Measurements from ENCODE around the gene INO80B. TPM values are rescaled to one million over a fixed set of nuclear protein-coding genes. Genes with fewer than 3 reads are reported as not detected.

The INO80B gene
- 100 to 1,000 TPM in 1 of 9 donors, 10 to 100 TPM in 8; 13.6 to 108 (median 35.4) TPM for total RNA-seq
- polyA plus RNA-seq, result 100 to 1,000 TPM in 2 of 3 donors, 10 to 100 TPM in 1; 40.5 to 133 (median 124) TPM
- long read RNA-seq, donor 1, transcript INO80B-201 (5 exons, 1,261 nt), result major isoform, 9 of 12 reads
- long read RNA-seq, donor 1, partial matches to known transcripts, result 0 of 12 reads
- long read RNA-seq, donor 1, other reads (novel, unspliced or antisense), result 0 of 12 reads
- long read RNA-seq, donor 2, partial matches to known transcripts, result 0 of 4 reads
- long read RNA-seq, donor 2, other reads (novel, unspliced or antisense), result 0 of 4 reads
- long read RNA-seq, donor 3, transcript INO80B-201 (5 exons, 1,261 nt), result major isoform, 7 of 8 reads
- long read RNA-seq, donor 3, partial matches to known transcripts, result 0 of 8 reads
- long read RNA-seq, donor 3, other reads (novel, unspliced or antisense), result 0 of 8 reads
- long read RNA-seq, donor 4, result 0 reads
- long read RNA-seq, donor 5, transcript INO80B-201 (5 exons, 1,261 nt), result major isoform, 28 of 33 reads
- long read RNA-seq, donor 5, partial matches to known transcripts, result 1 of 33 reads
- long read RNA-seq, donor 5, other reads (novel, unspliced or antisense), result 1 of 33 reads
- long read RNA-seq, donor 6, result 0 reads
- long read RNA-seq, donor 7, partial matches to known transcripts, result 0 of 6 reads
- long read RNA-seq, donor 7, other reads (novel, unspliced or antisense), result 0 of 6 reads
- long read RNA-seq, donor 8, transcript INO80B-201 (5 exons, 1,261 nt), result major isoform, 9 of 9 reads
- long read RNA-seq, donor 8, partial matches to known transcripts, result 0 of 9 reads
- long read RNA-seq, donor 8, other reads (novel, unspliced or antisense), result 0 of 9 reads
- long read RNA-seq, donor 9, partial matches to known transcripts, result 0 of 4 reads
- long read RNA-seq, donor 9, other reads (novel, unspliced or antisense), result 0 of 4 reads
- long read RNA-seq, donor 10, partial matches to known transcripts, result 0 of 2 reads
- long read RNA-seq, donor 10, other reads (novel, unspliced or antisense), result 0 of 2 reads

DNA sequence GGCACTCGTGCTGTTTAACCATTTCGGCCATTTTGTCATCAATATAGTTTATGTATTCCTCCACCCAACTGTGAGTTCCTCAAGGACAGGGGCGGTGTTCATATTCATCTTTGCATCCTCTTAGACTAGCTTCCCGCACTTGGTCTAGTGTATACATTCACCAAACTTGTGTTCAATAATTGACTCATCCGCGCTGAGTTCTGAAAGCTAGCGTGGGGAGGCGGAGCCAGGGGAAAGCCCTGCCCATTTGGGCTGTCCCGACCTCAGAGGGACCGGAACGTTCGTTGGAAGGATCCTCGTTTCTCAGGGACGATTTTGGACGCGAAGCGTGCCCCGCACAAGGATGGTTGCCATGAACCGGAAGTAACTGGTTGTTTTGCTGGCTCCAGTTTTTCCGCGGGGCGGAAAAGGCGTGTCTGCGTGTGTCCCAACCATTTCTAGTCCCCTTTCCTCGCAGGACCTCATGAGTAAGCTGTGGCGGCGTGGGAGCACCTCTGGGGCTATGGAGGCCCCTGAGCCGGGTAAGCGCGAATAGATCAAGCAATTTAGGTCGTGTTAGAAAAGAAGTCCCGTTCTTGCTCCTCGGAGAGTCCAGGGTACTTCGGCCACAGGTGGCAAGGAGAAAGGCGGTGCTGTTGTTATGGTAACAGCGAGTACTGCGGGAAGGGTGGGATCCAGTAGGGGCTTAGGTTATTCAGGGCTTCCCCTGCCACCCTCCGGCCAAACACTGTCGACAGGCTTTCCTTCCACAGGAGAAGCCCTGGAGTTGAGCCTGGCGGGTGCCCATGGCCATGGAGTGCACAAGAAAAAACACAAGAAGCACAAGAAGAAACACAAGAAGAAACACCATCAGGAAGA, at the start of gene INO80B:
INO80B (plus strand) TSS at position 434 of the 858 bp plus-strand sequence; CDS start at position 464, 30 bp downstream.
- peak; percentile 96 to 99 (median 97) for DNase-seq
- Histone ChIP-seq H3K4me3 (peak within 1 kb of the TSS in 3 of 4 donors; percentile 33 to 62 (median 53)), H3K27me3 (no peaks in the 10 kb centered on the region), H3K9me3 (replicated peaks in 1 of 3) (no peaks in the 10 kb centered on the region), H3K27ac (peak within 1 kb of the TSS in 2 of 5 donors; percentile 11 to 41), H3K36me3 (replicated peaks in 1 of 2) (no peaks in the 10 kb centered on the region), H3K4me1 (replicated peaks in 1 of 2) (peaks cover 14 to 31% of the 10 kb centered on the region in 2 donors)
- intact Hi-C loops (cut with DNase I), result no loop called here
- TF ChIP-seq, protein P1, sequence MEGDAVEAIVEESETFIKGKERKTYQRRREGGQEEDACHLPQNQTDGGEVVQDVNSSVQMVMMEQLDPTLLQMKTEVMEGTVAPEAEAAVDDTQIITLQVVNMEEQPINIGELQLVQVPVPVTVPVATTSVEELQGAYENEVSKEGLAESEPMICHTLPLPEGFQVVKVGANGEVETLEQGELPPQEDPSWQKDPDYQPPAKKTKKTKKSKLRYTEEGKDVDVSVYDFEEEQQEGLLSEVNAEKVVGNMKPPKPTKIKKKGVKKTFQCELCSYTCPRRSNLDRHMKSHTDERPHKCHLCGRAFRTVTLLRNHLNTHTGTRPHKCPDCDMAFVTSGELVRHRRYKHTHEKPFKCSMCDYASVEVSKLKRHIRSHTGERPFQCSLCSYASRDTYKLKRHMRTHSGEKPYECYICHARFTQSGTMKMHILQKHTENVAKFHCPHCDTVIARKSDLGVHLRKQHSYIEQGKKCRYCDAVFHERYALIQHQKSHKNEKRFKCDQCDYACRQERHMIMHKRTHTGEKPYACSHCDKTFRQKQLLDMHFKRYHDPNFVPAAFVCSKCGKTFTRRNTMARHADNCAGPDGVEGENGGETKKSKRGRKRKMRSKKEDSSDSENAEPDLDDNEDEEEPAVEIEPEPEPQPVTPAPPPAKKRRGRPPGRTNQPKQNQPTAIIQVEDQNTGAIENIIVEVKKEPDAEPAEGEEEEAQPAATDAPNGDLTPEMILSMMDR (IDR thresholded peaks at IDR 0.05), result peak in 1 of 6 experiments; percentile 24
- peak; percentile 16 to 40 for TF ChIP-seq POLR2A (IDR thresholded peaks at IDR 0.05)
- 1 to 3% (median 1%) methylated on average over 21 to 40 of the region's 40 CpGs for WGBS, 4 donors

DNA sequence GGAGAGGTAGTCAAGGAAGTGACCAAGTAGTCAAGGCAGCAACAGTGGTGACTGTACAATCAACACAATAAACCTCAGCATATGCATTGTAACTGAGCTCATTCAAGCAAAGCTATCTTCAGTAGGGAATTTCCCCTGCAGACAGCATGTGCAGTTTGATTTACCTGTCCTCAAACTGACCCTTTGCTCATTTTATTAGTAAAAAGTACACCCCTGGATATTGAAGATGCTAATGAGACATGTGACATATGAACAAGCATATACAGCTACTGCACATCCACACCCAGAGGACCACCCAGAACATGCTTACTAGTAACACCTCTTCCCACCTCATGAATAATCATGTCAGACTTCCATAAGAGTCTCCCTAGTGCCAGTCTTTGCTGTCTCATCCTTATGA, 48.9 kb upstream of the INO80B start:
- Histone ChIP-seq H3K27me3 (no peaks in the 10 kb centered on the region), H3K4me1 (replicated peaks in 1 of 2) (no peaks in the 10 kb centered on the region), H3K27ac (no peak overlapping the region), H3K4me3 (no peak overlapping the region), H3K9me3 (replicated peaks in 1 of 3) (no peaks in the 10 kb centered on the region), H3K36me3 (replicated peaks in 1 of 2) (no peaks in the 10 kb centered on the region)
- intact Hi-C loops (cut with DNase I), result no loop called here
- no peak for DNase-seq
- no peak for TF ChIP-seq POLR2A (IDR thresholded peaks at IDR 0.05)
- TF ChIP-seq, protein P1 (IDR thresholded peaks at IDR 0.05), result no peak

DNA sequence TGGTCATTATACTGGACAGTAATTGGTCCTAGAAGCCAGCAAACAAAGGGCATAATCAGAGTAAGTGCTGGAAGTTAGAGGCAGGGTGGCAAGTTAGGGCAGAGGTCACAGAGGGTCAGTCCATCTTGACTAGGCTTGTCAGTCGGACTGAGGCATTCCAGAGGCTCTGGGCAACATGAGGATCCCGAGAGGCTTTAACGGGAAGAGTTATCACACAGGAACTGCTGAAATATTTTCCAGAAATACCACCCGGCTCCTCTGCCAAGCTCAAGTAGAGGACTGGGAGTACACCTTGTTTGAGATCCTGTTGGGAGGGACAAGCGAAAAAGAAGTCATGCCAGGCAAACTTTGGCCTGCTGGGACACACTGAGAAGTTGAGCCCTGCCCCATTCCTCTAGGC, 47.2 kb upstream of the INO80B start:
- DNase-seq, result peak in 1 of 7 donors; percentile 20
- intact Hi-C loops (cut with DNase I), result no loop called here
- 58 to 73% (median 67%) methylated on average over 5 of the region's 5 CpGs for WGBS, 4 donors

More for the DNA sequence above, 47.2 kb upstream of the INO80B start:
- Histone ChIP-seq H3K9me3 (replicated peaks in 1 of 3) (no peaks in the 10 kb centered on the region), H3K27ac (no peak overlapping the region), H3K36me3 (replicated peaks in 1 of 2) (no peaks in the 10 kb centered on the region), H3K27me3 (no peaks in the 10 kb centered on the region), H3K4me1 (replicated peaks in 1 of 2) (no peaks in the 10 kb centered on the region), H3K4me3 (no peak overlapping the region)
- no peak for TF ChIP-seq POLR2A (IDR thresholded peaks at IDR 0.05)
- TF ChIP-seq, protein P1 (IDR thresholded peaks at IDR 0.05), result no peak
